GM12875 (cell line): ENCODE measurements around the gene PGAP6.

Experiments
- H3K4me3 ChIP-seq: one replicate; pipeline ENCODE4 v1.5.1; 2011; ENCODE audit warnings: low read depth, low read length, control low read depth
- TF ChIP-seq, protein P1 (sequence below): IDR thresholded peaks from 2 replicates; pipeline ENCODE4 v1.5.1; 2011; ENCODE audit warnings: low read depth, mild to moderate bottlenecking, control low read depth, inconsistent platforms, low read length, moderate library complexity, borderline replicate concordance; ENCODE audit not compliant: insufficient read depth

The PGAP6 gene, protein sequence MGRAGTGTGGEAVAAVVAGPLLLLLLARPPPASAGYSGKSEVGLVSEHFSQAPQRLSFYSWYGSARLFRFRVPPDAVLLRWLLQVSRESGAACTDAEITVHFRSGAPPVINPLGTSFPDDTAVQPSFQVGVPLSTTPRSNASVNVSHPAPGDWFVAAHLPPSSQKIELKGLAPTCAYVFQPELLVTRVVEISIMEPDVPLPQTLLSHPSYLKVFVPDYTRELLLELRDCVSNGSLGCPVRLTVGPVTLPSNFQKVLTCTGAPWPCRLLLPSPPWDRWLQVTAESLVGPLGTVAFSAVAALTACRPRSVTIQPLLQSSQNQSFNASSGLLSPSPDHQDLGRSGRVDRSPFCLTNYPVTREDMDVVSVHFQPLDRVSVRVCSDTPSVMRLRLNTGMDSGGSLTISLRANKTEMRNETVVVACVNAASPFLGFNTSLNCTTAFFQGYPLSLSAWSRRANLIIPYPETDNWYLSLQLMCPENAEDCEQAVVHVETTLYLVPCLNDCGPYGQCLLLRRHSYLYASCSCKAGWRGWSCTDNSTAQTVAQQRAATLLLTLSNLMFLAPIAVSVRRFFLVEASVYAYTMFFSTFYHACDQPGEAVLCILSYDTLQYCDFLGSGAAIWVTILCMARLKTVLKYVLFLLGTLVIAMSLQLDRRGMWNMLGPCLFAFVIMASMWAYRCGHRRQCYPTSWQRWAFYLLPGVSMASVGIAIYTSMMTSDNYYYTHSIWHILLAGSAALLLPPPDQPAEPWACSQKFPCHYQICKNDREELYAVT

DNA sequence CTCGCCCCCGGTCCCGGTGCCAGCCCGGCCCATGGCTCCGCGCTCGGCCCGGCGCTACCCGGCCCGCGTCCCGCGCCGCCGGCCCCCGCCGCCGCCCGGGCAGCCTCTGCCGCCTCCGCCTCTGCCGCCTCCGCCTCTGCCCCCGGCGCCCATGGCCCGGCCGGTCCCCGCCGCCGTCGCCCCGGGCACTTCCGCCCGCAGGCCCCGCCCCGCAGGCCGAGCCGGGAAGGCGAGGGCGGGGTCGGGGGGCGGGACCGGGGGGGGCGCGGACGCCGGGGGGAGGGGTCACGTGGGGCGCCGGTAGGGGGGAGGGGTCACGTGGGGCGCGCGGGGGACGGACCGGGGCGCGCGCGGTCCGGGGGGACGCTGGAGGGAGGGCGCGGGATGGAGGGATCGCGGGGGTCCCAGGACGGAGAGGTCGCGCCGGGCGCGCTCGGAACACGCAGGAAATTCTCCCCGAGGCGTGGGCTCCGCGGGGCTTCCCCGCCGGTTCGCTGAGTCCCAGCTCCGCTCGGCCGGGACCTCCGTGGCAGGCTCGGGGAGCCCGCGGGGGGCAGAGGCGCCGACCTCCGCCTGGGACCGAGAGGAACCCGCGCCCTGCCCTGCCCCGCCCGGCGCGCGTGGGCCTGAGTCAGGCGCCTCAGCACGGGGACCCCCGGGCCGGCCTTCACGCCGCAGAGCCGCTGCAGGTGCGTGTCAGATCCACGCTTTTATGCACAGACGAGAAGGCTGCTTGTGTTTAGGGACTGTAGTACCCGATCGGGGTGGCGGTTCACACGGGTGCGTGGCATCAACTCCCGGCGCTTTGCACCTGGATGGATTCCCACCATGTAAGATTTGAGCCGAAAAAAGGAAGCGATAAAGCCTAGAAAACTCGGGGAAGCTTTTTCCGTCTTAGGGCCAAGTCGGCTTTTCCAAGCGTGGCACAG, at the start of gene PGAP6:
Gene PGAP6, minus strand, starts transcription at position 190 of the 929 bp plus-strand sequence. Its CDS starts 157 bp downstream, at position 33.
- TF ChIP-seq, protein P1, sequence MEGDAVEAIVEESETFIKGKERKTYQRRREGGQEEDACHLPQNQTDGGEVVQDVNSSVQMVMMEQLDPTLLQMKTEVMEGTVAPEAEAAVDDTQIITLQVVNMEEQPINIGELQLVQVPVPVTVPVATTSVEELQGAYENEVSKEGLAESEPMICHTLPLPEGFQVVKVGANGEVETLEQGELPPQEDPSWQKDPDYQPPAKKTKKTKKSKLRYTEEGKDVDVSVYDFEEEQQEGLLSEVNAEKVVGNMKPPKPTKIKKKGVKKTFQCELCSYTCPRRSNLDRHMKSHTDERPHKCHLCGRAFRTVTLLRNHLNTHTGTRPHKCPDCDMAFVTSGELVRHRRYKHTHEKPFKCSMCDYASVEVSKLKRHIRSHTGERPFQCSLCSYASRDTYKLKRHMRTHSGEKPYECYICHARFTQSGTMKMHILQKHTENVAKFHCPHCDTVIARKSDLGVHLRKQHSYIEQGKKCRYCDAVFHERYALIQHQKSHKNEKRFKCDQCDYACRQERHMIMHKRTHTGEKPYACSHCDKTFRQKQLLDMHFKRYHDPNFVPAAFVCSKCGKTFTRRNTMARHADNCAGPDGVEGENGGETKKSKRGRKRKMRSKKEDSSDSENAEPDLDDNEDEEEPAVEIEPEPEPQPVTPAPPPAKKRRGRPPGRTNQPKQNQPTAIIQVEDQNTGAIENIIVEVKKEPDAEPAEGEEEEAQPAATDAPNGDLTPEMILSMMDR: no peak
- H3K4me3 ChIP-seq: peak within 1 kb of the TSS; percentile 95

DNA sequence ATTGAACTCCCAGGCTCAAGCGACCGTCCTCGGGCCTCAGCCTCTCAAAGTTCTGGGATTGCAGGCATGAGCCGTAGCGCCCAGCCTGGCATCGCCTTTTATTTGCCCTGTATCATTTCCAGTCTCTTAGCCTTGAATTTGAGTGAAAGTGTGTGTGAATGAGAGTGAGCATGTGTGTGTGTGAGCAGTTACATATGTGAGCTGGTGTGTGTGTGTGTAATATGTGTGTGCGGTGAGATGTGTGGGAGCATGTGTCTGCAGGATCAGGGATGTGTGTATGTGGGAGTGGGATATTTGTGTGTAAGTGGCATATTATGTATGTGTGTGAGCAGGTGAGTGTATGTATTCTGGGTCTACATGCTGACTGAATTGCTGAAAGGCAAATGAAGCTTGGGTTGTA, 49.1 kb upstream of the PGAP6 start:
- TF ChIP-seq, protein P1: no peak
- no peak overlapping the region for H3K4me3 ChIP-seq

DNA sequence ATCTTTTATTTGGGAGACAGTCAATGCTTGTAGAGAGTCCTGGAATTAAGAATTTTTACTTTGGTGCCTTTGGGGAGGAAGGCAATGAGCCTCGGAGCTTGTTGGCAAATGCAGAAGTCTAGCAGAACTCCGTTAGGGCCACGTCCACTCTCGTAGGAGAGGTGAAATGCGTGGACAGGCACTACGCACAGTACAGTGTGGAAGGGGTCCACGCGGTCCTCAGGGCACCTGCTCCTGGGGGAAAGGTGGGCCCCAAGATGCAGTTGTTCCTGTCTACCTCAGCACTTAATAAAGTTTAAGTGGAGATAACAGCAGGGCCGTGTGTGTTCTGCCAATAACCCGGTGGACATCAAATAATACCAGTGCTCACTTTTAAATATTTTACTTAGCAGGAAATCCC, 45.5 kb upstream of the PGAP6 start:
- H3K4me3 ChIP-seq: peak overlapping the region; percentile 82
- TF ChIP-seq, protein P1: no peak

DNA sequence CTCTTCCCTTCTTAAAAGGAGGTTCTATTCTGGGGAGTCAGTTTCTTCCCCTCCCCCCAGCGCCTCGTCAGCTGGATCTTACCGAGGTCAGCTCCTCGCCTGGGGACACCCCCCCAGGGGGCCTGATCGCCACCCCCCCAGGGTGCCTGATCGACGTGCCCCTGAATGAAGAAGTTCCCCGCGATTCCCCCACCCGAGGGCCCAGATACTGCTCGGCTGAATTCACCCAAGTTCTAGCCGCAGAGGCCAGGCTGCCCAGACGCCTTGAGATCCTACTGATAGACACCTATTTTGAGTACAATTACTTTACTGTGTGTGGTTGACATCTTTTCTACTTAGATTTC, 45.1 kb upstream of the PGAP6 start:
- peak overlapping the region; percentile 82 for H3K4me3 ChIP-seq
- TF ChIP-seq, protein P1: no peak

DNA sequence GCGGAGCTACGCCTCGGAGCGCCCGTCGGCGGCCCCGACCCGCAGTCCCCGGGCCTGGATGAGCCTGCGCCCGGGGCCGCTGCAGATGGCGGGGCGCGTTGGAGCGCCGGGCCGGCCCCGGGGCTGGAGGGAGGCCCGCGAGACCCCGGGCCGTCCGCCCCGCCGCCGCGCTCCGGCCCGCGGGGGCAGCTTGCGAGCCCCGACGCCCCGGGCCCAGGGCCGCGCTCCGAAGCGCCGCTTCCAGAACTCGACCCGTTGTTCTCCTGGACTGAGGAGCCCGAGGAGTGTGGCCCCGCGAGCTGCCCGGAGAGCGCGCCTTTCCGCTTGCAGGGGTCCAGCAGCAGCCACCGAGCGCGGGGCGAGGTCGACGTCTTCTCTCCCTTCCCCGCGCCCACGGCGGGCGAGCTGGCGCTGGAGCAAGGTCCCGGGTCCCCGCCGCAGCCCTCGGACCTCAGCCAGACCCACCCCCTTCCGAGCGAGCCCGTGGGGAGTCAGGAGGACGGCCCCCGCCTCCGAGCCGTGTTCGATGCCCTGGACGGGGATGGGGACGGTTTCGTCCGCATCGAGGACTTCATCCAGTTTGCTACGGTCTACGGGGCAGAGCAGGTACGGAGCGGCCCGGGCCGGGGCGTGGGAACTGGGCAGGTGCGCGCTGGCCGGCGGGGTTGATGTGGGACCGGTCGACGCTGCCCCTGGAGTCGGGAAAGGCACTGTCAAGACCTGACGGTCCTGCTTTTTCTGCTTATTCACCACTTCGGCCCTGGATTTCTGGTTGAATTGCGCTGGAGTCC, 44.5 kb upstream of the PGAP6 start:
- peak overlapping the region; percentile 82 for H3K4me3 ChIP-seq
- TF ChIP-seq, protein P1: no peak

DNA sequence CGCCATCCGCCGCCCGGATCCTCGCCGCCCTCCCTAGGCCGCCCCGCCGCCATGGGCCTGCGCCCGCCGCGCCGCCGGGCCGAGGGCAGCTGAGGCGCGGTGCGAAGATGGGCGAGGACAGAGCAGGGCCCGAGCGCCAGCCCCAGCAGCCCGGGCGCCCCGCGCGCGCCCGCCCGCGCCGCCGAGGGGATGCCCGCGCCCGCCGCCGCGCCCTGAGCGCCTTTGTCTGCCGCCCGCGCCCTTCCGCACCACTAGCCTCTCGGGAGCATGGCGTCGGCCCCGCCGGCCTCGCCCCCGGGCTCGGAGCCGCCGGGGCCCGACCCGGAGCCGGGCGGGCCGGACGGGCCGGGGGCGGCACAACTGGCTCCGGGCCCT, 43.9 kb upstream of the PGAP6 start:
- TF ChIP-seq, protein P1: no peak
- peak overlapping the region; percentile 82 for H3K4me3 ChIP-seq
